GM19099 (cell line): ENCODE data around the gene GATAD1.
"Not testable (repeated sequence)": the region's sequence is repeated elsewhere in the genome, so short reads cannot be mapped to it uniquely, and the experiment has no call there.

ENCODE experiments used
- POLR2A ChIP-seq: IDR thresholded peaks from 3 replicates; pipeline ENCODE4 v1.6.1; 2011; ENCODE audit warnings: low read depth; ENCODE audit not compliant: insufficient read length; ENCODE audit errors: extremely low read depth

GATAD1 gene

DNA sequence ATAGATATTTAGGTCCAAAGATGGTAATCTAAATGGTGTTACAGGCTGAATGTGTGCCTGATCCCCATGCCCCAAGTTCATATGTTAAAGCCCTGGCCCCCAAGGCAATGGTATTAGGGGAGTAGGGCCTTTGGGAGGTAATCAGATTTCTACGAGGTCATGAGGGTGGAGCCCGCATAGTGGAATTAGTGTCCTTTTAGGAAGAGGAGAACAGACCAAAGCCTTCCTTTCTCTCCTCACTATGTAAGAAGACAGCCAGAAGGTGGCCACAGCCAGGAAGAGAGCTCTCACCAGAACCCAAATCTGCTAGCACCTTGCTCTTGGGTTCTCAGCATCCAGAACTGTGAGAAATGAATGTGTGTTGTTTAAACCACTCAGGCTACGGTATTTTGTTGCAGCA lies 15.3 kb downstream of the GATAD1 start:
- TF ChIP-seq POLR2A = no peak

DNA sequence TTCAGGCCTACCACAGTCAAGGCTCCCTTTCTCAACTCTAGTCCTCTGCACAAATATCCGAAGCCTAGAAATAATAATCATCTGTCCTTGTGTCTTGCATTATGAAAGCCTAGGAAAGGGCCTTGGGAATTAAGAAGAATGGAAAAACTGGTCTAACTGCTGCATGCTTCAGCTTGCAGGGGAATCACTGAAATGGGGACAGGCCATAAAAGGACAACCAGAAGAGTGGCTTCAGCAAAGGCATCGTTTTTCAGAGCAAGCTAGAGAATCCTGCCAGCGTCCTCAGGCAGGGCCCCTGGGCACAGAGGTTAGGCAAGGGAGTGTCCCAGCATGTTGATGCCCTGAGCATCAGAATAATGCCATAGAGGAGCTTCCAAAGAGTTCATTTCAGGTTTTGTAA lies 17.2 kb downstream of the GATAD1 start:
- no peak for TF ChIP-seq POLR2A

- no peak for TF ChIP-seq POLR2A
Observed at GRCh38 chr7:92466682-92467081, 19.4 kb downstream of the GATAD1 start.

- TF ChIP-seq POLR2A = not testable (repeated sequence)
Observed at GRCh38 chr7:92477681-92478080, 30.4 kb downstream of the GATAD1 start, which contains the start of gene ERVW-1. Gene ERVW-1 (minus strand): TSS chr7:92477946. CDS start chr7:92470381, 7,565 bp downstream.

DNA sequence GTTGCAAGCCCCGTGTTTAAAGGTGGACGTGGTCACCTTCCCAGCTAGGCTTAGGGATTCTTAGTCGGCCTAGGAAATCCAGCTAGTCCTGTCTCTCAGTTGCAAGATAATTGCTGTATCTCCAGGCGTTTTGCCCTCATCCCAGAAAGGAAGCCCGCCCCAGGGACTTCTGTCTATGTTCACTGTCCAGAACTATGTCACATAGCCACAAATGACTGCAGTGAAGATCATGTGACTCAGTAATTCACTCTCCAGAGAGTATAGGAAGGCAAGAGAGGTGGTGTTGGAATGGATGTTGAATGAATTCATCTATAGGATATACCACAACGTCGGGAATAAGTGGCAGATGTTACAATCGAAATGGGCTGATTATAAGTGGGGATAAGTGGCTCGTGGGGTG lies 30.8 kb downstream of the GATAD1 start:
- TF ChIP-seq POLR2A = no peak

DNA sequence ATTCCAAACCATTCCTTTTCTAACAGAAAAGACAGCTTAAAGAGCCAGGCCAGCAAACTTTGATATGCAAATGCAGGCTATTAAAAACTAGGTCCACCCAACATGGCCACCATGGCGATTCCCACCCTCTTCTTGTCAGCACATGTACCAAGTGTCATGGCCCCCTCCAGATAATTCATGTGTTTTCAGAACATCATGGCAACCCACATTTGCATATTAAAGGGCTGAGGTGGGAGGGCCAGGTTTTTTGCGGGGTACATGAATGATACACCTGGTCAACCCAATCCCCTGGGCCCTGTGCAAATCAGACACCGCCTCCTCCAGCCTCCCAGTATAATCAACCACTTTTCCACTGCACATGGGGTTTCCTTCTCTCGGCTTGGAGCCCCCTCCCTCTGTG lies 31.4 kb downstream of the GATAD1 start:
- no peak for TF ChIP-seq POLR2A

DNA sequence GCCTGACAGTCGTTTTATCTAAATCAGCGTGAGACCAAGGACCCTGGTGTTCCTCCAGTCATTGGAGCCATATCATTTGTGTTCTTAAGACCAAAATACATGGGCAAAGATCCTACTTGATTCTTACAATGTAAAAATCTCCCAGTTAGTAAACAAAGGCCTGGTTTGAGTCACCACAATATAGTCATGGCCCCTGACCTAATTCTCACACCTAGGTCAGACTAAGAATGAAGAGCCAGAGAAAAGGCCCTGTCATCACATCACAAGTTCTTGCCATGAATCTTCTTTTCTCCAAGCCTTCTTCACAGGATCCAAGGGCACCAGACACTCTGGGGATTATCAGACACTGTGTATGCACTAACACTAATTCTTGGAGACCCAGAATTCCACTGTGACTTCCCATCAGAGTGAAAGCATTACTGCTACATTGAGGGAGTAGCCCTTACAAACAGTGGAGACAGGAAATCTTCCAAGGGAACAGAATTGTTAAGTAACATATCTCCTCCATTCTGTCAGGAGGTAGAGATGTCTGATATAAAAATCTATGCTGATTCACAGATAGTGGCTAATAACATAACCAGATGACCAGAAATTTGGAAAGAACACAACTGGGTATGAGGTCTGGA lies 38.1 kb downstream of the GATAD1 start:
- TF ChIP-seq POLR2A = no peak

DNA sequence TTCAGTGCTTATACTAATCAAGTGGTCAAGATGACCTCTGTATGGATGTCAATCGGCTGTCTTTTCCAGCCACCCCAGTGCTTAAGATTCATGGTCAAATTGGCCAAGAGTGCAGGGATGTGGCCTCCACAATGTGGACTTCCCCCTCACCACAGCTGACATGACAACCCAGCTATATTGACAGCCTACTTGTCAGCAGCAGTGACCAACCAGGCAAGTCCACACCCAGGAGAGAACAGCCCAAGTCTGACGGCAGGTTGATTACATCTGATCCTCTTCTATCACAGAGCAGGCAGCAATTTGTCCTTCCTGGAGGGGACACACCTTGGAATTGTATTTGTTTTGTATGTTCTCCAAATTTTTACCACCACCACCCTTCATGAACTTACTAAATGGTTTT lies 38.7 kb downstream of the GATAD1 start:
- TF ChIP-seq POLR2A = no peak

DNA sequence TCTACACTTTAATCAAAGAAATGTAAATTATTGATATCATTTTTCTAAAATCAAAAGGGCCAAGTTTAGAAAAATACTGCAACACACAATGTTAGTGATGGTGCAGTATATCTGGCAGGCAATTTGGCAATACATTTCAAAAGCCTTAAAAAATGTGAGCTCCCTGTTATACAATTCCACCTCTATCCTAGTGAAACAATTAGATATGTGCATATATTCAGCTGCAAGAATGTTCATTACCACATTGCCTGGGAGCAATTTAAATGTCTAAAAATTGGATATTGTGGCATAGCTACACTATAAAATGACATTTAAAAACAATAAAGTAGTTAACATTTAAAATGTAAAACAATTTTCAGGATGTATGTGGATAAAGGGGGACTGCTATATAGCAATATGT lies 40.5 kb downstream of the GATAD1 start:
- no peak for TF ChIP-seq POLR2A

GRCh38 chr7:92489634-92490033 lies 42.4 kb downstream of the GATAD1 start:
- no peak for TF ChIP-seq POLR2A

- TF ChIP-seq POLR2A = no peak
Observed at GRCh38 chr7:92496876-92497275, 49.6 kb downstream of the GATAD1 start.

DNA sequence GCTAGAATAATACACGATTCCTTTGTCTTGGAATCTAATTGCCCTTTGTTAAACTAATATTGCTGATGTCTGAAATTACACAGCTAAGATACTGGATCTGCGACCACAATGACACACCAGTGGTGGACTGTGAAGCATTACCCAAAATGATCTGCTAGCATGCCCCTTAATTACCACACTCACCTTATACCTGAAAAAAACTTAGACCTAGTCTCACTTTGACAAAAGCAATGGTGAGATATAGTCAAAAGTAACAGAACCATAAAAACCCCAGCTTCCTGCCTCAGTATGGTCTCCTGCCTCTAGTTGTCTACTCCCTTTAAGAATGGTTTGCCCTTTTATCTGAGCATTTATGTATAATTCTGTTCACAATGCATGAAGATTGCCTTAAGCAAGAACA lies 51.3 kb downstream of the GATAD1 start:
- no peak for TF ChIP-seq POLR2A

- TF ChIP-seq POLR2A = no peak
Observed at GRCh38 chr7:92503767-92504166, 56.5 kb downstream of the GATAD1 start.

DNA sequence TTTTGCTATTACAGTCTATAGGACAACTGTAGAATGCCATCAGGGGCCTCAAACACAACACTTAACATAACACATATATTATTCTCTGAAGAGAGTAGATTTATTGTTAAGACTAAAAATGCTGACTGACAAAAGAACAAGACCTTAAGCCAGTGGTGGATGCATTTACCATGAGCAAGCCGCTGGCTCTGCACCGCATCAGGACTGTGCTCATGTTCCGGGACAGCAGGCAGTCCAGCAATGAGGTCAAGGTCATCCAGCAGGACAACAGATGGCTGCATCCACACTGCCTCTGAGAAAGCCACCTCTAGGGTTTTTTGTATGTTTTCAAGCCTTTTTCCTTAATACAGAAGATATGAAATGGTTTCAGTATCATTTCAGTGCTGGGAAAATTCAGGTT lies 57.3 kb downstream of the GATAD1 start:
- TF ChIP-seq POLR2A = no peak

DNA sequence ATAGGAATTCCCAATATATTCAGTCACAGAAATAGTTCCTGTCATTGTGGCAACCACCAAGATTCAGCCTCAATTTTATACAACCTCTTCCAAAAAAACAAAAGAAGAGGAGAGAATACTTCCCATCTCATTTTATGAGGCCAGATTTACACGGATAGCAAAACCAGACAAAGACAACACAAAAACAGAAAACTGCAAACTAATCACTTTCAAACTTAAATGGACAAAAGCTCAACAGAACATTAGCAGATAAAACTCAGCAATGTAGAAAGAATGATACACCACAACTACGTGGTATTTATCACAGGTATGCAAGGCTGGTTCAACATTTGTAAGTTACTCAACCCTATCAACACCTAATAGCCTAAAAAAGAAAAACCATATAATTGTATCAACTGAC lies 59.1 kb downstream of the GATAD1 start:
- TF ChIP-seq POLR2A = no peak

GRCh38 chr7:92508946-92509345 lies 61.7 kb downstream of the GATAD1 start:
- no peak for TF ChIP-seq POLR2A
